Measurements from ENCODE around the gene DNAJB2.

GRCh38 chr2:219306047-219306446 is 26.9 kb downstream of the DNAJB2 start:
- TF ChIP-seq POLR2AphosphoS5 (IDR thresholded peaks at IDR 0.05; ENCODE audit: borderline replicate concordance, low read depth, low read length) (no peak), EZH2 (IDR thresholded peaks at IDR 0.05) (no peak)
